ENCODE measurements around the gene CFAP251. TPM values are rescaled to one million over a fixed set of nuclear protein-coding genes. Genes with fewer than 3 reads are reported as not detected.

CFAP251 gene
- total and polyA plus RNA-seq, 2 of the 13 experiments (the other 11 are each of a cell fraction or from before 2014, with no cell fraction given): 0.30 to 0.42 TPM

DNA sequence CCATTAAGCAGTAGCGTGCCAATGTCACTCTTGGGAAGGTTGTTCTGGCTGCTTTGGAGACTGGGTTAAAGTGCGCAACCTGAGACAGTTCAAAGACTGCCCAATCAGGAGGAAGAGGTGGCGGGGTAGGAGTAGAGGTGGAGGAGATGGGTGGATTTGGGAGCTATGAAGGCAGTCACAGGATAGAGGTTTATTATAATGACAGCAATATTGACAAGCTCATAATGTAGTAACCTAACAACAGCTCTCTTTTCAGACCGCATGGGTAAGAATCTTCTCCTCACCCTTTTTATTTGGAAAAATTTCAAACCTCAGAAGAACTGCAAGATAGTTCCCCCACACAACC lies 35.1 kb upstream of the CFAP251 start (continued):
- TF ChIP-seq, protein P1, sequence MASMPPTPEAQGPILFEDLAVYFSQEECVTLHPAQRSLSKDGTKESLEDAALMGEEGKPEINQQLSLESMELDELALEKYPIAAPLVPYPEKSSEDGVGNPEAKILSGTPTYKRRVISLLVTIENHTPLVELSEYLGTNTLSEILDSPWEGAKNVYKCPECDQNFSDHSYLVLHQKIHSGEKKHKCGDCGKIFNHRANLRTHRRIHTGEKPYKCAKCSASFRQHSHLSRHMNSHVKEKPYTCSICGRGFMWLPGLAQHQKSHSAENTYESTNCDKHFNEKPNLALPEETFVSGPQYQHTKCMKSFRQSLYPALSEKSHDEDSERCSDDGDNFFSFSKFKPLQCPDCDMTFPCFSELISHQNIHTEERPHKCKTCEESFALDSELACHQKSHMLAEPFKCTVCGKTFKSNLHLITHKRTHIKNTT (CRISPR knock-in tag; IDR thresholded peaks at IDR 0.05): no peak
- no peak for TF ChIP-seq NFYC (CRISPR knock-in tag; IDR thresholded peaks at IDR 0.05)
- TF ChIP-seq, protein P2, sequence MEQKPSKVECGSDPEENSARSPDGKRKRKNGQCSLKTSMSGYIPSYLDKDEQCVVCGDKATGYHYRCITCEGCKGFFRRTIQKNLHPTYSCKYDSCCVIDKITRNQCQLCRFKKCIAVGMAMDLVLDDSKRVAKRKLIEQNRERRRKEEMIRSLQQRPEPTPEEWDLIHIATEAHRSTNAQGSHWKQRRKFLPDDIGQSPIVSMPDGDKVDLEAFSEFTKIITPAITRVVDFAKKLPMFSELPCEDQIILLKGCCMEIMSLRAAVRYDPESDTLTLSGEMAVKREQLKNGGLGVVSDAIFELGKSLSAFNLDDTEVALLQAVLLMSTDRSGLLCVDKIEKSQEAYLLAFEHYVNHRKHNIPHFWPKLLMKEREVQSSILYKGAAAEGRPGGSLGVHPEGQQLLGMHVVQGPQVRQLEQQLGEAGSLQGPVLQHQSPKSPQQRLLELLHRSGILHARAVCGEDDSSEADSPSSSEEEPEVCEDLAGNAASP (CRISPR knock-in tag; IDR thresholded peaks at IDR 0.05; ENCODE audit: borderline replicate concordance): no peak
- no peak for TF ChIP-seq MAF1 (CRISPR knock-in tag; IDR thresholded peaks at IDR 0.05; ENCODE audit: borderline replicate concordance)
- no peak for TF ChIP-seq ZBTB7B (CRISPR knock-in tag; IDR thresholded peaks at IDR 0.05)
- no peak for TF ChIP-seq MED8 (CRISPR knock-in tag; IDR thresholded peaks at IDR 0.05; ENCODE audit: insufficient replicate concordance)
- TF ChIP-seq, protein P3, sequence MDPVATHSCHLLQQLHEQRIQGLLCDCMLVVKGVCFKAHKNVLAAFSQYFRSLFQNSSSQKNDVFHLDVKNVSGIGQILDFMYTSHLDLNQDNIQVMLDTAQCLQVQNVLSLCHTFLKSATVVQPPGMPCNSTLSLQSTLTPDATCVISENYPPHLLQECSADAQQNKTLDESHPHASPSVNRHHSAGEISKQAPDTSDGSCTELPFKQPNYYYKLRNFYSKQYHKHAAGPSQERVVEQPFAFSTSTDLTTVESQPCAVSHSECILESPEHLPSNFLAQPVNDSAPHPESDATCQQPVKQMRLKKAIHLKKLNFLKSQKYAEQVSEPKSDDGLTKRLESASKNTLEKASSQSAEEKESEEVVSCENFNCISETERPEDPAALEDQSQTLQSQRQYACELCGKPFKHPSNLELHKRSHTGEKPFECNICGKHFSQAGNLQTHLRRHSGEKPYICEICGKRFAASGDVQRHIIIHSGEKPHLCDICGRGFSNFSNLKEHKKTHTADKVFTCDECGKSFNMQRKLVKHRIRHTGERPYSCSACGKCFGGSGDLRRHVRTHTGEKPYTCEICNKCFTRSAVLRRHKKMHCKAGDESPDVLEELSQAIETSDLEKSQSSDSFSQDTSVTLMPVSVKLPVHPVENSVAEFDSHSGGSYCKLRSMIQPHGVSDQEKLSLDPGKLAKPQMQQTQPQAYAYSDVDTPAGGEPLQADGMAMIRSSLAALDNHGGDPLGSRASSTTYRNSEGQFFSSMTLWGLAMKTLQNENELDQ (CRISPR knock-in tag; IDR thresholded peaks at IDR 0.05; ENCODE audit: borderline replicate concordance): no peak
- no peak for TF ChIP-seq ZBTB14 (CRISPR knock-in tag; IDR thresholded peaks at IDR 0.05)
